PC-9 (cell line): ENCODE measurements around the gene PECR. TPM values are rescaled to one million over a fixed set of nuclear protein-coding genes. Genes with fewer than 3 reads are reported as not detected.

ENCODE experiments used
- BruUV-seq: library from RNA; stranded (reverse); fragments of 400-500 nt; replicated peaks from 2 replicates; lab custom pipeline; 2021; lab: Mats Ljungman, UMichigan
- CTCF ChIA-PET: fragments of 300-600 bp; sonication (Branson Sonifier 250); formaldehyde crosslinking; loops from one replicate; lab custom pipeline; 2022; ENCODE audit warnings: antibody characterized with exemption; lab: Charles Lee
- POLR2A ChIA-PET: fragments of 300-600 bp; sonication (Branson Sonifier 250); formaldehyde crosslinking; loops from one replicate; lab custom pipeline; 2022; ENCODE audit warnings: antibody characterized with exemption; ENCODE audit not compliant: unreplicated experiment; lab: Charles Lee
- DNase-seq, 2 experiments: peaks; one replicate each; pipeline versions ENCODE4 v3.0.0 to v3.0.0-alpha.2; 2015 to 2022; ENCODE audit warnings: mixed read lengths in 1 of 2
- H2AFZ ChIP-seq: fragments of 200-600 bp; sonication (generic); 2 replicates; pipeline ENCODE4 v1.8.1; 2017; ENCODE audit warnings: antibody characterized with exemption
- H3F3A ChIP-seq: fragments of 200-600 bp; sonication (generic); 2 replicates; pipeline ENCODE4 v1.8.1; 2017; ENCODE audit warnings: antibody characterized with exemption, mild to moderate bottlenecking, low read depth; ENCODE audit not compliant: insufficient read depth
- H3K27ac ChIP-seq: fragments of 200-600 bp; sonication (generic); 2 replicates; pipeline ENCODE4 v1.6.1; 2016; ENCODE audit warnings: mixed run types
- H3K27me3 ChIP-seq: fragments of 200-600 bp; sonication (generic); 2 replicates; pipeline ENCODE4 v1.6.1; 2016; ENCODE audit warnings: low read depth, mixed run types; ENCODE audit not compliant: insufficient read depth
- H3K36me3 ChIP-seq: fragments of 200-600 bp; sonication (generic); 2 replicates; pipeline ENCODE4 v1.6.1; 2016; ENCODE audit warnings: low read depth, mixed run types
- H3K4me1 ChIP-seq: fragments of 200-600 bp; sonication (generic); replicated peaks from 2 replicates; pipeline ENCODE4 v1.6.1; 2016; ENCODE audit warnings: mixed run types; ENCODE audit not compliant: insufficient read depth
- H3K4me2 ChIP-seq: fragments of 200-600 bp; sonication (generic); 2 replicates; pipeline ENCODE4 v1.6.1; 2017; ENCODE audit warnings: mixed run types
- H3K4me3 ChIP-seq: fragments of 200-600 bp; sonication (generic); 2 replicates; pipeline ENCODE4 v1.6.1; 2016; ENCODE audit warnings: mixed run types
- H3K79me2 ChIP-seq: fragments of 200-600 bp; sonication (generic); 2 replicates; pipeline ENCODE4 v1.6.1; 2017; ENCODE audit warnings: low read depth, mixed run types
- H3K9me2 ChIP-seq: fragments of 200-600 bp; sonication (generic); 2 replicates; pipeline ENCODE4 v1.8.1; 2017; ENCODE audit warnings: mild to moderate bottlenecking; ENCODE audit not compliant: insufficient read depth
- H3K9me3 ChIP-seq: fragments of 200-600 bp; sonication (generic); 2 replicates; pipeline ENCODE4 v1.8.1; 2016; ENCODE audit warnings: low read depth; ENCODE audit not compliant: insufficient read depth
- H4K20me1 ChIP-seq: fragments of 200-600 bp; sonication (generic); 2 replicates; pipeline ENCODE4 v1.8.1; 2017; ENCODE audit not compliant: insufficient read depth
- EZH2 ChIP-seq: fragments of 200-600 bp; sonication (generic); IDR thresholded peaks from 2 replicates; pipeline ENCODE4 v1.8.0; 2017; ENCODE audit warnings: antibody characterized with exemption, low read depth
- intact Hi-C: fragments of 100-400 bp; cut with micrococcal nuclease; formaldehyde crosslinking; loops from one replicate; pipeline ENCODE4 v1.10.0; 2022; ENCODE audit not compliant: unreplicated experiment
- total RNA-seq: library from RNA; stranded (reverse); gene quantifications from 2 replicates; pipeline ENCODE4 v1.2.3, GENCODE V29; 2021
- TF ChIP-seq, protein P1 (sequence below): fragments of 200-600 bp; sonication (generic); conservative IDR thresholded peaks from 2 replicates; pipeline ENCODE4 v1.6.1; 2017; ENCODE audit warnings: mixed run types, antibody characterized with exemption, mild to moderate bottlenecking, moderate library complexity

The PECR gene
- total RNA-seq, 1 experiment from 2014 or later = 10.8 TPM

DNA sequence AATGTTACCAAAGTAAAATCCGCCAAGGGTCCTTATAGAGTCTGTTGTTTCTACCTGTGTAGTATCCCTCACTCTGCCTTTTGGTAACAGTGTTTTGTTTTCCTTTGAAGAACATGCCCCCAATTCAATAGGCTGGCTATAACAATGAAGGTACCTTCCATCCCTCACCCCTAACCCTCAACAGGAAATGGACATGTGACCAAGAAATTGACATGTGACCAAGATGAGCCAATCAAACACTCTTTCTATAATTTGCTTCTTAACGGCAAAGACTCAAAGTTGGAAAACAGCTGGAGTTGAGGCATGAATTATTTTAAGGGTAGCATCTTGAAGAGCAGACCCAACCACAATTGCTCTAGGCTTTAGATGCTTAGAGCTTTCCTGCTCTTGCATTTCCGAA lies 62.9 kb downstream of the PECR start:
- no TSS peak for BruUV-seq
- Histone ChIP-seq H3K4me1 (peaks cover 6% of the 10 kb centered on the region), H3K79me2 (no peaks in the 10 kb centered on the region), H3K9me2 (no peaks in the 10 kb centered on the region), H4K20me1 (no peaks in the 10 kb centered on the region), H3F3A (0 out of 2 replicates have a peak, but pooled peaks cover 7% of the 10 kb centered on the region), H3K36me3 (no peaks in the 10 kb centered on the region), H3K9me3 (no peaks in the 10 kb centered on the region), H3K27me3 (no peaks in the 10 kb centered on the region), H3K27ac (no peak overlapping the region), H3K4me2 (no peak overlapping the region), H2AFZ (no peak overlapping the region), H3K4me3 (no peak overlapping the region)
- intact Hi-C loops = loop anchor here (5.0 kb wide), 1 partner anchor 46 kb away; no protein-coding TSS in a partner anchor
- CTCF ChIA-PET = no interaction called here
- no peak for DNase-seq
- POLR2A ChIA-PET = interaction anchor here (0.6 kb wide), 1 partner anchor 67 kb away, joined by 4 read pairs; no protein-coding TSS in a partner anchor
- no peak for TF ChIP-seq EZH2
- TF ChIP-seq, protein P1, sequence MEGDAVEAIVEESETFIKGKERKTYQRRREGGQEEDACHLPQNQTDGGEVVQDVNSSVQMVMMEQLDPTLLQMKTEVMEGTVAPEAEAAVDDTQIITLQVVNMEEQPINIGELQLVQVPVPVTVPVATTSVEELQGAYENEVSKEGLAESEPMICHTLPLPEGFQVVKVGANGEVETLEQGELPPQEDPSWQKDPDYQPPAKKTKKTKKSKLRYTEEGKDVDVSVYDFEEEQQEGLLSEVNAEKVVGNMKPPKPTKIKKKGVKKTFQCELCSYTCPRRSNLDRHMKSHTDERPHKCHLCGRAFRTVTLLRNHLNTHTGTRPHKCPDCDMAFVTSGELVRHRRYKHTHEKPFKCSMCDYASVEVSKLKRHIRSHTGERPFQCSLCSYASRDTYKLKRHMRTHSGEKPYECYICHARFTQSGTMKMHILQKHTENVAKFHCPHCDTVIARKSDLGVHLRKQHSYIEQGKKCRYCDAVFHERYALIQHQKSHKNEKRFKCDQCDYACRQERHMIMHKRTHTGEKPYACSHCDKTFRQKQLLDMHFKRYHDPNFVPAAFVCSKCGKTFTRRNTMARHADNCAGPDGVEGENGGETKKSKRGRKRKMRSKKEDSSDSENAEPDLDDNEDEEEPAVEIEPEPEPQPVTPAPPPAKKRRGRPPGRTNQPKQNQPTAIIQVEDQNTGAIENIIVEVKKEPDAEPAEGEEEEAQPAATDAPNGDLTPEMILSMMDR = no peak

DNA sequence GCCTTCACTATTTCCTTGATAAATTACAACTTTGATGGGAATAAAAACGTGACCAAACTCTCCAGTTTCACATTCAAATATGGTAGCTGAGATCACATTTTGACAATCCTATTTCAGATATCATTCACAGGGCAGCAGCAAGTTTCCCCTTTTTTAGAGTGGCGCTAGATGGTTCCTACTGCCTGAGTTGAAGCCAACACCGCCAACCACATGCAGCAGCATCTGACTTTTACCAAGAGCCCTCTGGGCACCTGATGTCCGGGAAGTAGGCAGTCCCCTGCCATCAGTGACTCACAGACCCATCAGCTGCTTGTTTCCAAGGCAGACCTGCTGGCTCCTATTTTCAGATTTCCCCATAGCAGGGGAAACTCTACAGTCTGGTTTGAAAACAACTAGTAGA lies 64.2 kb downstream of the PECR start:
- peaks cover 8% of the 10 kb centered on the region for H3K79me2 ChIP-seq
- no peak overlapping the region for H3K4me3 ChIP-seq
- intact Hi-C loops = loop anchor here (5.0 kb wide), 1 partner anchor 45 kb away; no protein-coding TSS in a partner anchor
- peaks cover 14% of the 10 kb centered on the region for H3F3A ChIP-seq
- no peaks in the 10 kb centered on the region for H3K36me3 ChIP-seq
- CTCF ChIA-PET = no interaction called here
- no peak overlapping the region for H3K4me2 ChIP-seq
- no peaks in the 10 kb centered on the region for H4K20me1 ChIP-seq
- POLR2A ChIA-PET = interaction anchor here (0.6 kb wide), 1 partner anchor 86 kb away, joined by 3 read pairs; no protein-coding TSS in a partner anchor
- peak; percentile 48 to 62 for DNase-seq
- no peak overlapping the region for H3K27ac ChIP-seq
- no peak overlapping the region for H2AFZ ChIP-seq
- no peak for TF ChIP-seq EZH2
- TF ChIP-seq, protein P1 = no peak
- BruUV-seq = no TSS peak
- no peaks in the 10 kb centered on the region for H3K27me3 ChIP-seq
- H3K9me2 ChIP-seq = no peaks in the 10 kb centered on the region
- H3K4me1 ChIP-seq = peaks cover 8% of the 10 kb centered on the region
- H3K9me3 ChIP-seq = no peaks in the 10 kb centered on the region

DNA sequence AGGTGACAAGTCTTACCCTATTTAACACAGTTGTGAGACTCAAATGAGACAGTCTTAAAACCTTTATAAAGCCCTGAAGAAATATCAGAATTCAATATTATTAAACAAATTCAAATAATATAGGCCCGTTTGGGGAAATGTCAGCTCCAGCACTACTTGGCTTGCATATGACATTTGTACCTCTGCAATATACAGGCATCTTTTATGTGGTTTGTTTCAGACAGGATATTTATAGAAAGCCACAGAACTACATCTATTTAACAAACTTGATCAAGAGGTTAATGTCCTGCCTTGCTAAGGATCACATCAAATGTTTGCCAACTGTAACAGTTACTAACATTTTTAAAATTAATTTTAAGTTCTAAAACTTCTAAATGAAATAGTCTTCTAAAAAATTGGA lies 65.0 kb downstream of the PECR start:
- peaks cover 11% of the 10 kb centered on the region for H3K4me1 ChIP-seq
- intact Hi-C loops = loop anchor here (5.0 kb wide), 1 partner anchor 44 kb away; no protein-coding TSS in a partner anchor
- H3K9me2 ChIP-seq = no peaks in the 10 kb centered on the region
- no peaks in the 10 kb centered on the region for H4K20me1 ChIP-seq
- peaks cover 21% of the 10 kb centered on the region for H3F3A ChIP-seq
- no peak for DNase-seq
- no peak for TF ChIP-seq EZH2
- TF ChIP-seq, protein P1 = no peak
- H3K27me3 ChIP-seq = no peaks in the 10 kb centered on the region
- BruUV-seq = no TSS peak
- POLR2A ChIA-PET = no interaction called here
- no peak overlapping the region for H3K4me3 ChIP-seq
- H3K79me2 ChIP-seq = peaks cover 12% of the 10 kb centered on the region
- CTCF ChIA-PET = interaction anchor here (1.0 kb wide), 1 partner anchor 16 kb away, joined by 3 read pairs; no protein-coding TSS in a partner anchor
- no peak overlapping the region for H3K4me2 ChIP-seq
- no peak overlapping the region for H2AFZ ChIP-seq
- H3K36me3 ChIP-seq = no peaks in the 10 kb centered on the region
- H3K9me3 ChIP-seq = no peaks in the 10 kb centered on the region
- H3K27ac ChIP-seq = no peak overlapping the region
